GM12801 (cell line): ENCODE data around the gene ATG5.

Experiments used
- CTCF ChIP-seq: IDR thresholded peaks from one replicate; pipeline ENCODE4 v1.5.1; 2011; ENCODE audit warnings: control low read depth; ENCODE audit not compliant: insufficient read length; ENCODE audit errors: extremely low read depth

ATG5 gene

DNA sequence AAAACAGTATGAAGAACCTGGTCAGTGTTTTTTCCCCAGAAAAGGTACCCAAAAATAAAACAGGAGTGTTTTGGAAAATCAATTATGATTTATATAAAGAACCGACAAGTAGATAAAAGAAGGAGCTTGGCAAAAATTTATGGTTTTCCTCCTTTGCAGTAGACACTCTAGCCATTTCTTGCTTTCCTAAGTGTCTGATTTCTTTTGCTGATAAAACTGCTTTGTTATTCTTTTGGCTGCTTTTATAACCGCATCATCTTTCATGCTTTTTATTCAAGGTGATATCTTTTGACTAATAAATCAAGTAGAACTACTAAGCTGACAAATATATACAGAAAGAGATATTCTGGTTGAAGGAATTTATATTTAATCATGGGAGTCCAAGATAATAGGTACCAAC, 16.6 kb downstream of the ATG5 start:
- TF ChIP-seq CTCF: no peak

GRCh38 chr6:106305740-106306139, 19.8 kb downstream of the ATG5 start:
- no peak for TF ChIP-seq CTCF

- TF ChIP-seq CTCF: no peak
Observed at GRCh38 chr6:106300944-106301343, 24.6 kb downstream of the ATG5 start.

- TF ChIP-seq CTCF: no peak
Observed at GRCh38 chr6:106300020-106300780, 25.4 kb downstream of the ATG5 start.

GRCh38 chr6:106293116-106293515, 32.4 kb downstream of the ATG5 start:
- no peak for TF ChIP-seq CTCF

GRCh38 chr6:106290954-106291353, 34.6 kb downstream of the ATG5 start:
- TF ChIP-seq CTCF: no peak

- no peak for TF ChIP-seq CTCF
Observed at GRCh38 chr6:106290032-106290431, 35.5 kb downstream of the ATG5 start.
